ENCODE data around the gene RNF157. TPM values are rescaled to one million over a fixed set of nuclear protein-coding genes. Genes with fewer than 3 reads are reported as not detected.

The RNF157 gene
- total RNA-seq, 1 experiment from 2014 or later: 11.2 TPM

DNA sequence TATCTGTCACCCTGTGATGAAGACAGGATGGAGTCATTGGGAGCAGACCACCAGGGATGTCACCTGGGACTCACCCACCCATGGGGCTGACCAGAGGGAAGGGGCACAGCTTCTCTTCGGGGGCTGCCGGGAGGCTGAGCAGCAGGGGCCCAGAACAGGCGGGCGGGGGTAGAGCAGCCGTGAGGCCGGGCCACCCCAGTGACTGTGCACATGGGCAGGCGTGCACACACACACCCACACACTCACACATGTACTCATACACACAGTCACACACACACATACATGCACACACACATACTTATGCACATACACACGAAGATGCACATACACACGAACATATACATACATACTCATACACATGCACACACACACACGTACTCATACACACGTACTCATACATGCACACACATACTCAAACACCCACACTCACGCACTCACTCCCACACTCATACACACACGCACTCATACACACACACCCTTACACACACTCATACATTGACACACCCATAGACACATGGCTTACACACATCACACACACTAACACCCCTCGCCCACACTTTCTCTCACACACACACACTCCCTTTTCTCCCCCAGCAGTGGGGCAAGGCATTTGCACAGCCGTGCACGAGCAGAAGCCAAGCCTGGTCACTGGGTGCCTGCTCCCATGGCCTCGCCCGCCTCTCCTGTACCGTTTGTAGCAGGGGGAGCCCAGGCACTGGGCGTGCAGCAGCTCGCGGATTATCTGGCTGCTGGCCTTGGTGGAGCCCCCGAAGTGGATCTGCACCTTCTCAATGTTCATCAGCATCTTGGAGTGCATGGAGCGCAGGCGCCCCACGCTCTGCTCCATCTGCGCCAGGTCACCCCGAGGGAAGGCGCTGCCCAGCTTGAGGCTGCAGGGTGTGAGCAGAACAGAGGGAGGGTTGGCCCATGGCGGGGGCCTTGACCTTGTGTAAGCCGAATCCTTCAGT lies 37.3 kb upstream of the RNF157 start:
- Mint-ChIP-seq H3K27me3 (ENCODE audit: low read depth) (no peaks in the 10 kb centered on the region), H3K4me1 (no peaks in the 10 kb centered on the region), H3K4me3 (no peak overlapping the region), H3K9me3 (no peaks in the 10 kb centered on the region), H3K27ac (peak overlapping the region; percentile 54), H3K36me3 (no peaks in the 10 kb centered on the region)
- no peak for DNase-seq (ENCODE audit: low spot score)
- ChIA-PET POLR2A (no interaction called here), CTCF (interaction anchor here (0.6 to 4.9 kb wide), 14 partner anchors 9 to 263 kb away, joined by 3 to 120 read pairs (median 19); partner anchors contain the start of genes EXOC7 and FOXJ1)
- ATAC-seq: no peak
- TF ChIP-seq ZNF121 (CRISPR knock-in tag; IDR thresholded peaks at IDR 0.05) (no peak), ZNF219 (CRISPR knock-in tag; IDR thresholded peaks at IDR 0.05; ENCODE audit: borderline replicate concordance) (no peak), CDX4 (CRISPR knock-in tag; IDR thresholded peaks at IDR 0.05; ENCODE audit: borderline replicate concordance) (no peak), ZNF416 (CRISPR knock-in tag; IDR thresholded peaks at IDR 0.05) (no peak), KAT7 (CRISPR knock-in tag; IDR thresholded peaks at IDR 0.05; ENCODE audit: borderline replicate concordance) (no peak), HMGA2 (CRISPR knock-in tag; IDR thresholded peaks at IDR 0.05) (no peak), GTF2I (CRISPR knock-in tag; conservative IDR thresholded peaks at IDR 0.05) (no peak), FOXJ3 (CRISPR knock-in tag; IDR thresholded peaks at IDR 0.05; ENCODE audit: borderline replicate concordance) (no peak), TP53 (CRISPR knock-in tag; IDR thresholded peaks at IDR 0.05) (no peak), NFYB (CRISPR knock-in tag; conservative IDR thresholded peaks at IDR 0.05; ENCODE audit: low read depth) (no peak), ZBTB43 (CRISPR knock-in tag; IDR thresholded peaks at IDR 0.05) (no peak), ZNF317 (CRISPR knock-in tag; IDR thresholded peaks at IDR 0.05; ENCODE audit: borderline replicate concordance, low read depth) (no peak), TEAD4 (CRISPR knock-in tag; IDR thresholded peaks at IDR 0.05) (no peak), ZNF263 (CRISPR knock-in tag; IDR thresholded peaks at IDR 0.05; ENCODE audit: low read depth) (no peak), NR1H2 (CRISPR knock-in tag; IDR thresholded peaks at IDR 0.05) (no peak)
- TF ChIP-seq, protein P1, sequence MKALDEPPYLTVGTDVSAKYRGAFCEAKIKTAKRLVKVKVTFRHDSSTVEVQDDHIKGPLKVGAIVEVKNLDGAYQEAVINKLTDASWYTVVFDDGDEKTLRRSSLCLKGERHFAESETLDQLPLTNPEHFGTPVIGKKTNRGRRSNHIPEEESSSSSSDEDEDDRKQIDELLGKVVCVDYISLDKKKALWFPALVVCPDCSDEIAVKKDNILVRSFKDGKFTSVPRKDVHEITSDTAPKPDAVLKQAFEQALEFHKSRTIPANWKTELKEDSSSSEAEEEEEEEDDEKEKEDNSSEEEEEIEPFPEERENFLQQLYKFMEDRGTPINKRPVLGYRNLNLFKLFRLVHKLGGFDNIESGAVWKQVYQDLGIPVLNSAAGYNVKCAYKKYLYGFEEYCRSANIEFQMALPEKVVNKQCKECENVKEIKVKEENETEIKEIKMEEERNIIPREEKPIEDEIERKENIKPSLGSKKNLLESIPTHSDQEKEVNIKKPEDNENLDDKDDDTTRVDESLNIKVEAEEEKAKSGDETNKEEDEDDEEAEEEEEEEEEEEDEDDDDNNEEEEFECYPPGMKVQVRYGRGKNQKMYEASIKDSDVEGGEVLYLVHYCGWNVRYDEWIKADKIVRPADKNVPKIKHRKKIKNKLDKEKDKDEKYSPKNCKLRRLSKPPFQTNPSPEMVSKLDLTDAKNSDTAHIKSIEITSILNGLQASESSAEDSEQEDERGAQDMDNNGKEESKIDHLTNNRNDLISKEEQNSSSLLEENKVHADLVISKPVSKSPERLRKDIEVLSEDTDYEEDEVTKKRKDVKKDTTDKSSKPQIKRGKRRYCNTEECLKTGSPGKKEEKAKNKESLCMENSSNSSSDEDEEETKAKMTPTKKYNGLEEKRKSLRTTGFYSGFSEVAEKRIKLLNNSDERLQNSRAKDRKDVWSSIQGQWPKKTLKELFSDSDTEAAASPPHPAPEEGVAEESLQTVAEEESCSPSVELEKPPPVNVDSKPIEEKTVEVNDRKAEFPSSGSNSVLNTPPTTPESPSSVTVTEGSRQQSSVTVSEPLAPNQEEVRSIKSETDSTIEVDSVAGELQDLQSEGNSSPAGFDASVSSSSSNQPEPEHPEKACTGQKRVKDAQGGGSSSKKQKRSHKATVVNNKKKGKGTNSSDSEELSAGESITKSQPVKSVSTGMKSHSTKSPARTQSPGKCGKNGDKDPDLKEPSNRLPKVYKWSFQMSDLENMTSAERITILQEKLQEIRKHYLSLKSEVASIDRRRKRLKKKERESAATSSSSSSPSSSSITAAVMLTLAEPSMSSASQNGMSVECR (CRISPR knock-in tag; IDR thresholded peaks at IDR 0.05; ENCODE audit: borderline replicate concordance): no peak
- TF ChIP-seq, protein P2, sequence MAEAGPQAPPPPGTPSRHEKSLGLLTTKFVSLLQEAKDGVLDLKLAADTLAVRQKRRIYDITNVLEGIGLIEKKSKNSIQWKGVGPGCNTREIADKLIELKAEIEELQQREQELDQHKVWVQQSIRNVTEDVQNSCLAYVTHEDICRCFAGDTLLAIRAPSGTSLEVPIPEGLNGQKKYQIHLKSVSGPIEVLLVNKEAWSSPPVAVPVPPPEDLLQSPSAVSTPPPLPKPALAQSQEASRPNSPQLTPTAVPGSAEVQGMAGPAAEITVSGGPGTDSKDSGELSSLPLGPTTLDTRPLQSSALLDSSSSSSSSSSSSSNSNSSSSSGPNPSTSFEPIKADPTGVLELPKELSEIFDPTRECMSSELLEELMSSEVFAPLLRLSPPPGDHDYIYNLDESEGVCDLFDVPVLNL (CRISPR knock-in tag; IDR thresholded peaks at IDR 0.05; ENCODE audit: borderline replicate concordance, low read depth): no peak
- TF ChIP-seq, protein P3, sequence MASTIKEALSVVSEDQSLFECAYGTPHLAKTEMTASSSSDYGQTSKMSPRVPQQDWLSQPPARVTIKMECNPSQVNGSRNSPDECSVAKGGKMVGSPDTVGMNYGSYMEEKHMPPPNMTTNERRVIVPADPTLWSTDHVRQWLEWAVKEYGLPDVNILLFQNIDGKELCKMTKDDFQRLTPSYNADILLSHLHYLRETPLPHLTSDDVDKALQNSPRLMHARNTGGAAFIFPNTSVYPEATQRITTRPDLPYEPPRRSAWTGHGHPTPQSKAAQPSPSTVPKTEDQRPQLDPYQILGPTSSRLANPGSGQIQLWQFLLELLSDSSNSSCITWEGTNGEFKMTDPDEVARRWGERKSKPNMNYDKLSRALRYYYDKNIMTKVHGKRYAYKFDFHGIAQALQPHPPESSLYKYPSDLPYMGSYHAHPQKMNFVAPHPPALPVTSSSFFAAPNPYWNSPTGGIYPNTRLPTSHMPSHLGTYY (CRISPR knock-in tag; IDR thresholded peaks at IDR 0.05): no peak
- TF ChIP-seq, protein P4, sequence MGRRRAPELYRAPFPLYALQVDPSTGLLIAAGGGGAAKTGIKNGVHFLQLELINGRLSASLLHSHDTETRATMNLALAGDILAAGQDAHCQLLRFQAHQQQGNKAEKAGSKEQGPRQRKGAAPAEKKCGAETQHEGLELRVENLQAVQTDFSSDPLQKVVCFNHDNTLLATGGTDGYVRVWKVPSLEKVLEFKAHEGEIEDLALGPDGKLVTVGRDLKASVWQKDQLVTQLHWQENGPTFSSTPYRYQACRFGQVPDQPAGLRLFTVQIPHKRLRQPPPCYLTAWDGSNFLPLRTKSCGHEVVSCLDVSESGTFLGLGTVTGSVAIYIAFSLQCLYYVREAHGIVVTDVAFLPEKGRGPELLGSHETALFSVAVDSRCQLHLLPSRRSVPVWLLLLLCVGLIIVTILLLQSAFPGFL (CRISPR knock-in tag; IDR thresholded peaks at IDR 0.05; ENCODE audit: borderline replicate concordance): no peak
